H9 (cell line): ENCODE data around the gene ELOVL6. TPM values are rescaled to one million over a fixed set of nuclear protein-coding genes. Genes with fewer than 3 reads are reported as not detected.

Experiments
- DNase-seq: peaks from one replicate; pipeline ENCODE4 v3.0.0-alpha.2; 2017
- H2AFZ ChIP-seq: one replicate; pipeline ENCODE4 v1.6.1; 2013; ENCODE audit warnings: mild to moderate bottlenecking, low read length, control low read depth, moderate library complexity
- H2AK5ac ChIP-seq: 2 replicates; pipeline ENCODE4 v1.6.1; 2013; ENCODE audit warnings: low read length, control low read depth, mixed read lengths; ENCODE audit not compliant: insufficient read length
- H2BK120ac ChIP-seq: one replicate; pipeline ENCODE4 v1.6.1; 2013; ENCODE audit warnings: low read depth, mild to moderate bottlenecking, low read length, control low read depth, inconsistent platforms; ENCODE audit not compliant: poor library complexity, severe bottlenecking
- H2BK12ac ChIP-seq: 2 replicates; pipeline ENCODE4 v1.6.1; 2013; ENCODE audit warnings: low read length, control low read depth, mixed read lengths, low read depth; ENCODE audit not compliant: insufficient read length
- H2BK15ac ChIP-seq: 2 replicates; pipeline ENCODE4 v1.6.1; 2013; ENCODE audit warnings: low read depth, low read length, control low read depth
- H2BK20ac ChIP-seq: one replicate; pipeline ENCODE4 v1.6.1; 2013; ENCODE audit warnings: low read depth, mild to moderate bottlenecking, low read length, control low read depth, inconsistent platforms; ENCODE audit not compliant: poor library complexity, severe bottlenecking
- H2BK5ac ChIP-seq: 2 replicates; pipeline ENCODE4 v1.6.1; 2013; ENCODE audit warnings: low read length, control low read depth, mixed read lengths; ENCODE audit not compliant: insufficient read length
- H3K14ac ChIP-seq: 2 replicates; pipeline ENCODE4 v1.6.1; 2013; ENCODE audit warnings: low read length, control low read depth; ENCODE audit not compliant: insufficient read depth
- H3K18ac ChIP-seq: 2 replicates; pipeline ENCODE4 v1.6.1; 2013; ENCODE audit warnings: low read depth, mild to moderate bottlenecking, mixed read lengths, low read length, control low read depth; ENCODE audit not compliant: insufficient read length
- H3K23ac ChIP-seq: 2 replicates; pipeline ENCODE4 v1.6.1; 2013; ENCODE audit warnings: low read length, control low read depth, mixed read lengths, low read depth; ENCODE audit not compliant: insufficient read length
- H3K23me2 ChIP-seq: 2 replicates; pipeline ENCODE4 v1.6.1; 2013; ENCODE audit warnings: low read depth, mild to moderate bottlenecking, mixed read lengths, low read length, control low read depth; ENCODE audit not compliant: insufficient read length, poor library complexity, severe bottlenecking
- H3K27ac ChIP-seq: 2 replicates; pipeline ENCODE4 v1.5.1; 2013; ENCODE audit warnings: low read length, control low read depth, mixed read lengths, low read depth; ENCODE audit not compliant: insufficient read length
- H3K27me3 ChIP-seq: 2 replicates; pipeline ENCODE4 v1.6.1; 2013; ENCODE audit warnings: low read length, control low read depth, inconsistent platforms; ENCODE audit not compliant: insufficient read depth
- H3K4ac ChIP-seq: 2 replicates; pipeline ENCODE4 v1.6.1; 2013; ENCODE audit warnings: low read depth, mild to moderate bottlenecking, control low read depth, inconsistent platforms, low read length, moderate library complexity
- H3K4me1 ChIP-seq: 2 replicates; pipeline ENCODE4 v1.6.1; 2013; ENCODE audit warnings: low read length, control low read depth, inconsistent platforms; ENCODE audit not compliant: insufficient read depth
- H3K4me2 ChIP-seq: 2 replicates; pipeline ENCODE4 v1.6.1; 2013; ENCODE audit warnings: low read length, control low read depth, mixed read lengths; ENCODE audit not compliant: insufficient read length, insufficient read depth
- H3K56ac ChIP-seq: 2 replicates; pipeline ENCODE4 v1.6.1; 2013; ENCODE audit warnings: low read depth, mild to moderate bottlenecking, mixed read lengths, low read length, control low read depth; ENCODE audit not compliant: insufficient read length
- H3K79me1 ChIP-seq: 2 replicates; pipeline ENCODE4 v1.6.1; 2013; ENCODE audit warnings: low read depth, mild to moderate bottlenecking, moderate library complexity, low read length, control low read depth, inconsistent platforms; ENCODE audit not compliant: insufficient read depth, poor library complexity, severe bottlenecking
- H3K79me2 ChIP-seq: 2 replicates; pipeline ENCODE4 v1.6.1; 2013; ENCODE audit warnings: low read length, control low read depth, inconsistent platforms; ENCODE audit not compliant: insufficient read depth
- H3K9ac ChIP-seq: 2 replicates; pipeline ENCODE4 v1.6.1; 2013; ENCODE audit warnings: low read length, control low read depth, mixed read lengths; ENCODE audit not compliant: insufficient read length; ENCODE audit errors: extremely low read depth
- H3K9me3 ChIP-seq: one replicate; pipeline ENCODE4 v1.6.1; 2013; ENCODE audit warnings: low read depth, low read length, inconsistent platforms; ENCODE audit not compliant: control insufficient read depth
- H3T11ph ChIP-seq: one replicate; pipeline ENCODE4 v1.6.1; 2013; ENCODE audit warnings: mild to moderate bottlenecking, low read length, control low read depth, inconsistent platforms
- H4K20me1 ChIP-seq: one replicate; pipeline ENCODE4 v1.6.1; 2013; ENCODE audit not compliant: control insufficient read depth, insufficient read length, insufficient read depth
- H4K5ac ChIP-seq: 2 replicates; pipeline ENCODE4 v1.6.1; 2013; ENCODE audit warnings: low read depth, mild to moderate bottlenecking, mixed read lengths, low read length, control low read depth; ENCODE audit not compliant: insufficient read length
- H4K8ac ChIP-seq: replicated peaks from 2 replicates; pipeline ENCODE4 v1.6.1; 2013; ENCODE audit warnings: low read length, control low read depth, mixed read lengths, low read depth; ENCODE audit not compliant: insufficient read length
- H4K91ac ChIP-seq: 2 replicates; pipeline ENCODE4 v1.6.1; 2013; ENCODE audit warnings: low read depth, mild to moderate bottlenecking, moderate library complexity, mixed read lengths, low read length, control low read depth; ENCODE audit not compliant: insufficient read length
- H3K27ac Mint-ChIP-seq, 3 experiments: 2 replicates in 2 of 3; 3 replicates in 1 of 3; pipeline ENCODE4 v1.8.0; 2020 to 2021; ENCODE audit warnings: mixed read lengths in 3 of 3, mild to moderate bottlenecking in 1 of 3, moderate library complexity in 1 of 3
- H3K27me3 Mint-ChIP-seq: 2 replicates; pipeline ENCODE4 v1.8.0; 2021; ENCODE audit warnings: low read depth, mild to moderate bottlenecking, moderate library complexity, mixed read lengths
- H3K36me3 Mint-ChIP-seq, 3 experiments: 2 replicates in 2 of 3; 3 replicates in 1 of 3; pipeline ENCODE4 v1.8.0; 2020 to 2021; ENCODE audit warnings: low read depth in 3 of 3, mixed read lengths in 3 of 3; ENCODE audit not compliant: insufficient read depth in 1 of 3
- H3K4me1 Mint-ChIP-seq, 2 experiments: 2 replicates each; pipeline ENCODE4 v1.8.0; 2020; ENCODE audit warnings: mixed read lengths in 2 of 2
- H3K4me3 Mint-ChIP-seq, 2 experiments: 2 replicates in 1 of 2; 3 replicates in 1 of 2; pipeline ENCODE4 v1.8.0; 2020 to 2021; ENCODE audit warnings: mild to moderate bottlenecking in 2 of 2, mixed read lengths in 2 of 2, moderate library complexity in 1 of 2
- H3K9me3 Mint-ChIP-seq, 2 experiments: 2 replicates in 1 of 2; 3 replicates in 1 of 2; pipeline ENCODE4 v1.8.0; 2020; ENCODE audit warnings: mild to moderate bottlenecking in 2 of 2, mixed read lengths in 2 of 2, moderate library complexity in 1 of 2
- CTCF ChIP-seq: fragments of 200-600 bp; sonication (generic); conservative IDR thresholded peaks from 3 replicates; pipeline ENCODE4 v1.8.0; 2021; ENCODE audit warnings: antibody characterized with exemption, mild to moderate bottlenecking
- total RNA-seq: library from RNA; stranded (reverse); gene quantifications from 2 replicates; pipeline ENCODE4 v1.2.1, GENCODE V29; 2021

ELOVL6 gene
- total RNA-seq, 1 experiment from 2014 or later = 64.6 TPM

- Mint-ChIP-seq H3K9me3 (no peaks in the 10 kb centered on the region), H3K27ac (peak overlapping the region in 1 of 3 experiments; percentile 79; a peak in 2 of 7 replicates), H3K4me3 (no peak overlapping the region), H3K36me3 (peaks cover 3 to 17% (median 16%) of the 10 kb centered on the region in 3 experiments; a peak in 6 of 7 replicates), H3K27me3 (no peaks in the 10 kb centered on the region), H3K4me1 (peaks cover 51 to 58% of the 10 kb centered on the region in 2 experiments)
- no peak for TF ChIP-seq CTCF
- Histone ChIP-seq H2BK120ac (no peak overlapping the region), H3T11ph (no peak overlapping the region), H2BK5ac (no peak overlapping the region), H2AK5ac (no peak overlapping the region), H2AFZ (no peak overlapping the region), H3K9me3 (no peaks in the 10 kb centered on the region), H3K23me2 (no peaks in the 10 kb centered on the region), H3K79me2 (no peaks in the 10 kb centered on the region; the same call in 1 of the 2 replicates), H2BK15ac (no peak overlapping the region), H3K4me2 (no peak overlapping the region), H3K4ac (no peak overlapping the region), H3K9ac (no peak overlapping the region), H3K14ac (no peak overlapping the region), H3K4me1 (peaks cover 2% of the 10 kb centered on the region; the same call in 1 of the 2 replicates), H2BK20ac (no peak overlapping the region), H3K79me1 (no peaks in the 10 kb centered on the region), H3K23ac (no peak overlapping the region), H4K20me1 (no peaks in the 10 kb centered on the region), H4K91ac (no peak overlapping the region), H4K5ac (no peak overlapping the region), H3K18ac (no peak overlapping the region), H3K56ac (no peak overlapping the region), H4K8ac (no peak overlapping the region), H2BK12ac (no peak overlapping the region), H3K27ac (no peak overlapping the region), H3K27me3 (no peaks in the 10 kb centered on the region)
- DNase-seq = no peak
These were observed 90.5 kb downstream of the ELOVL6 start for GRCh38 chr4:110107866-110108265.
